Measurements from ENCODE around the gene MRAS. TPM values are rescaled to one million over a fixed set of nuclear protein-coding genes. Genes with fewer than 3 reads are reported as not detected.

The MRAS gene
- total and polyA plus RNA-seq, 8 donors = 18.1 to 48.0 (median 21.5) TPM

DNA sequence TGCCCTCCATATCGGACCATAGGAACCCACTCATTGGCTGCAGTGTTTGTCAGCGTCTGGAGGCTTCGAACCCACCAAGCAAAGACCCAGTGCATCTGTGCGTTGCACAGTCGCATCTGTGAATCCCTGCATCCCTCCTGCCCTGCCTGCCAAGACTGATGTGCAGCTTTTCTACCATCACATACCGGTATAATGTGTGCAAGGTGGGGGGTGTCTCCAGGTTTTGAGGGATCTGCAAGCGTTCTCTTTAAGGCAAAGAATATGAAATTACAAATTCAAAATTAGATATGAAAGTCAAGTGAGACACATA is 18.4 kb upstream of the MRAS start:
- Histone ChIP-seq H3K36me3 (no peaks in the 10 kb centered on the region), H3K27me3 (no peaks in the 10 kb centered on the region), H3K4me3 (peak overlapping the region; percentile 59 to 64), H3K4me1 (peaks cover 5 to 15% of the 10 kb centered on the region in 2 donors), H3K9me3 (no peaks in the 10 kb centered on the region), H3K27ac (peak overlapping the region in 1 of 2 donors; percentile 65)
- DNase-seq = no peak
- TF ChIP-seq, protein P1, sequence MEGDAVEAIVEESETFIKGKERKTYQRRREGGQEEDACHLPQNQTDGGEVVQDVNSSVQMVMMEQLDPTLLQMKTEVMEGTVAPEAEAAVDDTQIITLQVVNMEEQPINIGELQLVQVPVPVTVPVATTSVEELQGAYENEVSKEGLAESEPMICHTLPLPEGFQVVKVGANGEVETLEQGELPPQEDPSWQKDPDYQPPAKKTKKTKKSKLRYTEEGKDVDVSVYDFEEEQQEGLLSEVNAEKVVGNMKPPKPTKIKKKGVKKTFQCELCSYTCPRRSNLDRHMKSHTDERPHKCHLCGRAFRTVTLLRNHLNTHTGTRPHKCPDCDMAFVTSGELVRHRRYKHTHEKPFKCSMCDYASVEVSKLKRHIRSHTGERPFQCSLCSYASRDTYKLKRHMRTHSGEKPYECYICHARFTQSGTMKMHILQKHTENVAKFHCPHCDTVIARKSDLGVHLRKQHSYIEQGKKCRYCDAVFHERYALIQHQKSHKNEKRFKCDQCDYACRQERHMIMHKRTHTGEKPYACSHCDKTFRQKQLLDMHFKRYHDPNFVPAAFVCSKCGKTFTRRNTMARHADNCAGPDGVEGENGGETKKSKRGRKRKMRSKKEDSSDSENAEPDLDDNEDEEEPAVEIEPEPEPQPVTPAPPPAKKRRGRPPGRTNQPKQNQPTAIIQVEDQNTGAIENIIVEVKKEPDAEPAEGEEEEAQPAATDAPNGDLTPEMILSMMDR (IDR thresholded peaks at IDR 0.05) = no peak
- intact Hi-C loops (cut with DNase I) = no loop called here
- ATAC-seq = no peak

GRCh38 chr3:138331143-138331894 is 17.1 kb upstream of the MRAS start:
- TF ChIP-seq, protein P1 (IDR thresholded peaks at IDR 0.05) = no peak
- no peak overlapping the region for H3K4me3 ChIP-seq
- no peak overlapping the region for H3K27ac ChIP-seq
- H3K9me3 ChIP-seq = no peaks in the 10 kb centered on the region
- intact Hi-C loops (cut with DNase I) = no loop called here
- no peaks in the 10 kb centered on the region for H3K27me3 ChIP-seq
- ATAC-seq = no peak
- no peaks in the 10 kb centered on the region for H3K36me3 ChIP-seq
- peaks cover 5 to 15% of the 10 kb centered on the region in 2 donors for H3K4me1 ChIP-seq
- no peak for DNase-seq

DNA sequence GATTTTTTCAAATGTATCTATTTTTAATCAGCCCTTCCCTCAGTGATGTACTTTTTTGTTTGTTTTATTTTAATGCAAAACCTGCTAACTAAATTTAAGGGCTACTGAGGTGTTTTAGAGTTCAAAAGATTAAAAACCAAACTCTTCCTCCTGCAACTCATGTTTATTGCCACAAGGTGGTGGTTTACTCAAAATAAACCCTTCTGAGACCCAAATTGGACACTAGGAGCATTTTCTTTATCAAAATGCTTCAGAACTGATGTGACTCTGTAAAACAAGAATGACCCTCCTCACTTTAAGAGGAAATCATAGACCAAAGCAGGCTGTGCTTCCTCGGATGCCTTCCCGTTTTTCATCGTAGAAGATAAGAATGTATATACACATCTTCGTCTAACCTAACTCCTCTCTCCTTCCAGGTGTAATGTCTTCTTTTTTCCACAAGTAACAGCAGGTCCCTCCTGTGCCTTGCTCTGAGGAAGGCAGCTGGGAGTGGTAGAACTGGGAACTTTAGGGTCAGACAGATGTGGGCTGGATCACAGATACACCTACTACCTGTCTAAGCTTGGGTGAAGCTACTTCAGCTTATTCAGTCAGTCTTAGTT is 15.8 kb upstream of the MRAS start:
- no peaks in the 10 kb centered on the region for H3K36me3 ChIP-seq
- no peaks in the 10 kb centered on the region for H3K27me3 ChIP-seq
- no peak overlapping the region for H3K27ac ChIP-seq
- peaks cover 5 to 15% of the 10 kb centered on the region in 2 donors for H3K4me1 ChIP-seq
- H3K9me3 ChIP-seq = no peaks in the 10 kb centered on the region
- no peak overlapping the region for H3K4me3 ChIP-seq
- ATAC-seq (no peak), DNase-seq (peak in 1 of 4 donors; percentile 29)
- TF ChIP-seq, protein P1 (IDR thresholded peaks at IDR 0.05) = peak; percentile 54 to 62
- intact Hi-C loops (cut with DNase I) = no loop called here

DNA sequence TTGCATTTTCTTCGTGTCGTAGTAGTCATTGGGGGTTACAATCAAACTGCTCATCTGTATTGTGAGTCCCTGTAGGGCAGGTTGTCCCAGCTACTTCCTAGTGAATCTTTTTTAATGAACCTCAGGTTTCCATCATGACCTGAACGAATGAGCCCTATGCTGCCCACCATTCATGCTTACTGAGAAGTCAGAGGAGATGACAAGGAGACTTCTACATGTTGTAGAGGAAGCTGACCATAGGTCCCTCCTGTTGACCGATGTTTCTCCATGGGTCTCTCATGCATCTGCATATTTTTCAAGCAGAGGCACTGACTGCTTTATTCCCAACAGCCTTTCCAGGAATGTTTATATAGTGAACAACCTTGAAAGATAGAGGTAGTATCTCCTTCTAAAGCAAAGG is 13.8 kb upstream of the MRAS start:
- no peak overlapping the region for H3K27ac ChIP-seq
- H3K4me1 ChIP-seq = peaks cover 0 to 8% of the 10 kb centered on the region in 2 donors
- H3K4me3 ChIP-seq = no peak overlapping the region
- TF ChIP-seq, protein P1 (IDR thresholded peaks at IDR 0.05) = no peak
- intact Hi-C loops (cut with DNase I) = no loop called here
- H3K27me3 ChIP-seq = no peaks in the 10 kb centered on the region
- no peaks in the 10 kb centered on the region for H3K9me3 ChIP-seq
- no peak for ATAC-seq
- no peaks in the 10 kb centered on the region for H3K36me3 ChIP-seq
- no peak for DNase-seq

DNA sequence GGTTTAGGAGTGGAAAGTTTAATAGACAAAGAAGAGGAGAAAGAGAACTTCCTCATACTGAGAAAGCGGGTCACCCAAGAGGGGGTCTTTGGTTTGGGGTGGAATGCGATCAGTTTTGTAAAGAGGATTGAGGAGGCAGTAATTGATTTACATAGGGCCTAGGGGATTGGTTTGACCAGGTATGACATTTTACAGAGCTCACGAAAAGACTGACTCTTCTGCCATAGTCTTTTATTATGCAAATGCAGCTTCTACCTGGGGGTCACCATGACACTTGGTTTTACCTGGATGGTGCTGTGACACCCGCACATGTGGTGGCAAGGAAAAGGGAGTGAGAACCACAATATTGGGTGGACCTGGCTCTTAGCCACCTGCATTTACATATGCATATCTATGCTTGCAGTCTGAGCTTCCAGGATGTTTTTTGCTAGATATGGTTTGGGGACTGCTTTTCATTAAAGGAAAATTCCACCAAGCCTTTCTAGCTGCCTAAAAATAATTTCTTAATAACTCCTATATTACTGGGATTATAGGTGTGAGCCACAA is 11.9 kb upstream of the MRAS start:
- intact Hi-C loops (cut with DNase I) = no loop called here
- ATAC-seq (no peak), DNase-seq (no peak)
- Histone ChIP-seq H3K27ac (no peak overlapping the region), H3K4me3 (no peak overlapping the region), H3K9me3 (no peaks in the 10 kb centered on the region), H3K4me1 (no peaks in the 10 kb centered on the region), H3K27me3 (no peaks in the 10 kb centered on the region), H3K36me3 (no peaks in the 10 kb centered on the region)
- TF ChIP-seq, protein P1 (IDR thresholded peaks at IDR 0.05) = no peak
